ENCODE results near the gene CADPS2. TPM values are rescaled to one million over a fixed set of nuclear protein-coding genes. Genes with fewer than 3 reads are reported as not detected.

CADPS2 gene
- total and polyA plus RNA-seq, 7 donors, result 4.7 to 13.0 (median 9.5) TPM

GRCh38 chr7:122833888-122834570, 52.2 kb downstream of the CADPS2 start:
- H3K4me3 ChIP-seq, result no peak overlapping the region
- no peak overlapping the region for H3K27ac ChIP-seq
- no peaks in the 10 kb centered on the region for H3K27me3 ChIP-seq
- intact Hi-C loops (cut with DNase I), result no loop called here
- no peak for TF ChIP-seq CTCF (IDR thresholded peaks at IDR 0.05)
- TF ChIP-seq EP300 (IDR thresholded peaks at IDR 0.05), result no peak
- no peak for TF ChIP-seq POLR2A (IDR thresholded peaks at IDR 0.05)
- TF ChIP-seq POLR2AphosphoS5 (IDR thresholded peaks at IDR 0.05), result no peak
- WGBS, 2 donors, result 85 to 92% methylated on average over 10 of the region's 10 CpGs
- H3K36me3 ChIP-seq, result no peaks in the 10 kb centered on the region
- DNase-seq, result no peak
- no peaks in the 10 kb centered on the region for H3K9me3 ChIP-seq
- no peaks in the 10 kb centered on the region for H3K4me1 ChIP-seq

- intact Hi-C loops (cut with DNase I), result no loop called here
Measured at GRCh38 chr7:122831436-122831835, 54.8 kb downstream of the CADPS2 start.

GRCh38 chr7:122829962-122830361, 56.3 kb downstream of the CADPS2 start:
- intact Hi-C loops (cut with DNase I), result no loop called here
- DNase-seq, result no peak

More at GRCh38 chr7:122831436-122831835, 54.8 kb downstream of the CADPS2 start:
- TF ChIP-seq CTCF (IDR thresholded peaks at IDR 0.05) (no peak), EP300 (IDR thresholded peaks at IDR 0.05) (no peak), POLR2AphosphoS5 (IDR thresholded peaks at IDR 0.05) (no peak), POLR2A (IDR thresholded peaks at IDR 0.05) (no peak)
- no peaks in the 10 kb centered on the region for H3K9me3 ChIP-seq
- no peak for DNase-seq
- H3K27me3 ChIP-seq, result no peaks in the 10 kb centered on the region
- H3K36me3 ChIP-seq, result no peaks in the 10 kb centered on the region
- H3K27ac ChIP-seq, result no peak overlapping the region
- no peaks in the 10 kb centered on the region for H3K4me1 ChIP-seq
- WGBS, 2 donors, result 63 to 83% methylated on average over 1 of the region's 1 CpG
- no peak overlapping the region for H3K4me3 ChIP-seq

GRCh38 chr7:122827763-122828162, 58.5 kb downstream of the CADPS2 start:
- Histone ChIP-seq H3K4me3 (no peak overlapping the region), H3K4me1 (no peaks in the 10 kb centered on the region), H3K27me3 (no peaks in the 10 kb centered on the region), H3K9me3 (no peaks in the 10 kb centered on the region), H3K27ac (no peak overlapping the region), H3K36me3 (no peaks in the 10 kb centered on the region)
- intact Hi-C loops (cut with DNase I), result no loop called here
- no peak for TF ChIP-seq POLR2A (IDR thresholded peaks at IDR 0.05)
- DNase-seq, result no peak

More at GRCh38 chr7:122829962-122830361, 56.3 kb downstream of the CADPS2 start:
- no peak for TF ChIP-seq POLR2A (IDR thresholded peaks at IDR 0.05)
- TF ChIP-seq EP300 (IDR thresholded peaks at IDR 0.05), result no peak
- TF ChIP-seq CTCF (IDR thresholded peaks at IDR 0.05), result no peak
- no peak for TF ChIP-seq POLR2AphosphoS5 (IDR thresholded peaks at IDR 0.05)
- no peaks in the 10 kb centered on the region for H3K27me3 ChIP-seq
- no peak overlapping the region for H3K27ac ChIP-seq
- no peak overlapping the region for H3K4me3 ChIP-seq
- H3K36me3 ChIP-seq, result no peaks in the 10 kb centered on the region
- H3K9me3 ChIP-seq, result no peaks in the 10 kb centered on the region
- WGBS, 2 donors, result 67 to 91% methylated on average over 2 of the region's 2 CpGs
- no peaks in the 10 kb centered on the region for H3K4me1 ChIP-seq

GRCh38 chr7:122813845-122814244, 72.4 kb downstream of the CADPS2 start:
- H3K27ac ChIP-seq, result no peak overlapping the region
- no peaks in the 10 kb centered on the region for H3K4me1 ChIP-seq
- H3K27me3 ChIP-seq, result no peaks in the 10 kb centered on the region
- TF ChIP-seq CTCF (IDR thresholded peaks at IDR 0.05) (no peak), POLR2A (IDR thresholded peaks at IDR 0.05) (no peak), EP300 (IDR thresholded peaks at IDR 0.05) (no peak), POLR2AphosphoS5 (IDR thresholded peaks at IDR 0.05) (no peak)
- intact Hi-C loops (cut with DNase I), result no loop called here
- 93 to 94% methylated on average over 3 of the region's 3 CpGs for WGBS, 2 donors
- no peaks in the 10 kb centered on the region for H3K36me3 ChIP-seq
- no peak overlapping the region for H3K4me3 ChIP-seq
- DNase-seq, result no peak
- no peaks in the 10 kb centered on the region for H3K9me3 ChIP-seq
